ENCODE measurements around the gene ZNF484. TPM values are rescaled to one million over a fixed set of nuclear protein-coding genes. Genes with fewer than 3 reads are reported as not detected.

Gene ZNF484
- total RNA-seq, 1 experiment from 2014 or later = 7.2 TPM

GRCh38 chr9:92877531-92878430, at the start of gene ZNF484 (continued):
- TF ChIP-seq REST (IDR thresholded peaks at IDR 0.05; ENCODE audit: low read depth) (no peak), EZH2phosphoT487 (IDR thresholded peaks at IDR 0.05; ENCODE audit: borderline replicate concordance) (no peak), TCF7L2 (IDR thresholded peaks at IDR 0.05; ENCODE audit: borderline replicate concordance, extremely low read depth, insufficient read depth, insufficient read length) (peak; percentile 65), YY1 (IDR thresholded peaks at IDR 0.05; ENCODE audit: extremely low read depth, insufficient replicate concordance, low read depth, low read length) (peak; percentile 100)

- Histone ChIP-seq H3K4me2 (ENCODE audit: low read length) (no peak overlapping the region), H3K9me2 (ENCODE audit: insufficient read depth) (no peaks in the 10 kb centered on the region), H3K27ac (ENCODE audit: low read depth, low read length) (no peak overlapping the region), H3K27me3 (ENCODE audit: insufficient read depth, low read length) (no peaks in the 10 kb centered on the region), H3K4me1 (ENCODE audit: control insufficient read depth in 1 of 2, insufficient read depth in 2 of 2, low read length in 2 of 2) (no peaks in the 10 kb centered on the region), H3K79me2 (ENCODE audit: insufficient read depth, low read length) (no peaks in the 10 kb centered on the region), H3K36me3 (ENCODE audit: control insufficient read depth in 1 of 2, insufficient read depth in 2 of 2, low read length in 2 of 2) (no peaks in the 10 kb centered on the region), H3K9ac (ENCODE audit: low read length) (no peak overlapping the region), H2AFZ (ENCODE audit: low read depth, low read length, poor library complexity, severe bottlenecking) (no peak overlapping the region), H3K4me3 (replicated peaks in 1 of 2; ENCODE audit: low read depth in 1 of 2, low read length in 2 of 2) (no peak overlapping the region), H4K20me1 (ENCODE audit: insufficient read depth) (no peaks in the 10 kb centered on the region), H3K9me3 (ENCODE audit: control insufficient read depth in 1 of 2, insufficient read depth in 1 of 2, low read depth in 1 of 2, low read length in 2 of 2) (no peaks in the 10 kb centered on the region)
- TF ChIP-seq EZH2 (IDR thresholded peaks at IDR 0.05) (no peak), FOSL1 (IDR thresholded peaks at IDR 0.05; ENCODE audit: low read depth) (no peak), CBX3 (IDR thresholded peaks at IDR 0.05; ENCODE audit: low read depth) (no peak), EZH2phosphoT487 (IDR thresholded peaks at IDR 0.05; ENCODE audit: borderline replicate concordance) (no peak), ZBTB33 (IDR thresholded peaks at IDR 0.05; ENCODE audit: extremely low read depth, insufficient replicate concordance, low read length) (no peak), EGR1 (IDR thresholded peaks at IDR 0.05; ENCODE audit: low read depth) (no peak), RAD21 (IDR thresholded peaks at IDR 0.05; ENCODE audit: low read depth) (no peak), SP1 (IDR thresholded peaks at IDR 0.05; ENCODE audit: low read depth) (no peak), ZFX (IDR thresholded peaks at IDR 0.05) (no peak), YY1 (IDR thresholded peaks at IDR 0.05; ENCODE audit: extremely low read depth, insufficient replicate concordance, low read depth, low read length) (no peak), TCF7L2 (IDR thresholded peaks at IDR 0.05; ENCODE audit: borderline replicate concordance, extremely low read depth, insufficient read depth, insufficient read length) (no peak), CTCF (IDR thresholded peaks at IDR 0.05 in 2 of 3, conservative IDR thresholded peaks at IDR 0.05 in 1 of 3; ENCODE audit: borderline replicate concordance in 1 of 3, insufficient read depth in 1 of 3, low read depth in 2 of 3, low read length in 2 of 3) (no peak), MAX (IDR thresholded peaks at IDR 0.05) (no peak), SRF (IDR thresholded peaks at IDR 0.05; ENCODE audit: low read depth) (no peak)
- ATAC-seq = no peak
- intact Hi-C loops (cut with micrococcal nuclease) = no loop called here
- DNase-seq (ENCODE audit: low read depth, low spot score) = no peak
- POLR2A ChIA-PET = no interaction called here
- BruUV-seq (replicated peaks) = no TSS peak
- CTCF ChIA-PET = no interaction called here
- RAD21 ChIA-PET (ENCODE audit: low non-redundant PET in 1 of 2, low total read pairs in 2 of 2, uncharacterized antibody in 2 of 2, unreplicated experiment in 2 of 2) = no interaction called here
Measured at GRCh38 chr9:92920437-92920836, 42.6 kb upstream of the ZNF484 start.
